EH (cell line): ENCODE data around the gene CEP57.

Source experiments
- DNase-seq: peaks from one replicate; pipeline ENCODE4 v3.0.0-alpha.2; 2015; ENCODE audit warnings: low read depth

Gene CEP57

DNA sequence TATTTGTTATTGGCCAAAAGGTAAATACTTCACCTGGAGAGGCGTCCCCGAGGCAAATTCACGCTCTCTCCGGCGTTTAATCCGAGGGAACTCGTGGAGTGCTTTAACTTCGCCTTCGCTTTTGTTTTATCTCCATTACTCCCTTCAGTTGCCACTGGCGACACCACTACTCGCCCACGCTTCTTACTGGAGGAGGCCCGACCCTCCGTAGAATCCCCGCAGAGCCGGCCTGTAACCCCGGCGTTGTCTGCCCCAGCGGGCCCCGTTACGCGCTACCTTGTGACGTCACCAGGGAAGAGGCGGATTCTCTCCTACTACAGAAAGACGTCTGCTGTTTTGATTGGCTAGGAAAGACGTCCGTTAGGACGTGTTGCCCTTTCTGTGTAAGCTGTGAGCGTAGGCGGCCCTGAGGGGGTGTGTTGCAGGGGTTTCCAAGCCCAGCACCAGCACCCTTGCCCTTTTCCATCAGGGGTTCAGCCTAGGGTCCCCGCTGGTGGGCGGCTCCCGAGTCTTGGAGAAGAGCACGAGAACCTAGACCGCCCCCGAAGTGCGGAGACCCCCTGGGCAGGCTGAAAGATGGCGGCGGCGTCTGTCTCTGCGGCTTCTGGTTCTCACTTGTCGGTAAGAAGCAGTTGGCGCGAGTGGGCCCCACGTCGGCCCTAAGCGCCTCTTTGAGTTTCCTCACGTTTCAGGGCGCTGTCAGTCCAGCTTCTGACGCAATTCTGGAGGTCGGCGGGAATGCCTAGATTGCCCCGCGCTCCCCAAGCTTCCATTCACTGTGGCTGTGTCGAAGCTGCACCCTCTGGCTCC lies at the start of gene CEP57:
Gene CEP57 (plus strand): TSS at position 376 of the 810 bp plus-strand sequence. CDS start 201 bp downstream, at position 577.
- DNase-seq: peak; percentile 98

DNA sequence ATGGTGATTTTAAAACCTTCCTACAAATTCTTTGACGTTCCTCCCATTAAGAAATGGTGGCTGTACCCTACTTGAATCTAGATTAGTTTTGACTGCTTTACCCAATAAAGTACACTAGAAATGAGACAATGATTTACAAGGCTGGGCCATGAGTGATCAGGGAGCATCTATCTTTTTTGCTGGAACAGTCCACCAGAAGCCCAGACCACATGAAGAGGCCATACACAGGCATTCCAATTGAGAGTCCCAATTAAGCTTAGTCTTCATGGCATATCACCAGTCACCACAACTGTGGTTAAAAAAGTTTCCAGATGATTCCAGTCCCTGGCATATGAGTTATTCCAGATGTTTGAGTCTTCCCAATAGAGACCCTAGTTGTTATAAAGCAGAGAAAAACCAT lies 40.2 kb upstream of the CEP57 start:
- DNase-seq: no peak

DNA sequence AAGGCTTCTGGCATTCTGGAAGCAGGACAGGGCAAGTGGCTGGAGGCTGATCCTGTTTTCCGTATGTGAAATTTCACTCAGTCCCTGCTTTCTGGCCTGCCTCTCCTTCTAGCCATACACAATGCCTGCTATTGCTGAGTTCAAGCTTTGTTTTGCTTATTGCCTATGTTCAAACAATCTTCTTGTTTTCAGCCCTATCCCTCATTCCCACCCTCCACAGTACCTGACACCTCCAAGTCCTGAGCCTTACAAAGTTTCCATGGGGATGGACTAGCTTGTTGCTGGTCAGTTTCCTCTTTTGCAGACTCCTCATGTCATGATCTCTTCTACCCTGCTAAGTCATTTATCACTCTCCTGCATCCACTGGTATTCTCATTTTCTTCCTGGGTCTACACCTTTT lies 38.8 kb upstream of the CEP57 start:
- no peak for DNase-seq

DNA sequence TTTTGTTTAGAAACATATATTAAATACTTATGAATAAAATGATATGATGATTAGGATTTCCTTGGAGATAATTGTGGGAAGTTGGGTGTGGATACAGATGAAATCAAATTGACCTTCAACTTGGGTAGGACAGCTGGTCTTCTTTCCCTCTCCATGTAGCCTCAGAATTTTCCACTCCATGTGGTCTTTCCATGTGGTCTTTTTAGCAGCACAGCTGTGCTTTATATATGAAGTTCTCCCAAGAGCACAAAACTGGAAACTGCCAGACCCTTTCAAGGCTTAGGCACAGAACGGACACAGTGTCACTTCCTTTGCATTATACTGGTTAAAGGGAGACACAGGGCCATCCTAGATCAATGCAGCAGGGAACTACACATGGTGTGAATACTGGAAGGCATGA lies 29.4 kb upstream of the CEP57 start:
- no peak for DNase-seq

DNA sequence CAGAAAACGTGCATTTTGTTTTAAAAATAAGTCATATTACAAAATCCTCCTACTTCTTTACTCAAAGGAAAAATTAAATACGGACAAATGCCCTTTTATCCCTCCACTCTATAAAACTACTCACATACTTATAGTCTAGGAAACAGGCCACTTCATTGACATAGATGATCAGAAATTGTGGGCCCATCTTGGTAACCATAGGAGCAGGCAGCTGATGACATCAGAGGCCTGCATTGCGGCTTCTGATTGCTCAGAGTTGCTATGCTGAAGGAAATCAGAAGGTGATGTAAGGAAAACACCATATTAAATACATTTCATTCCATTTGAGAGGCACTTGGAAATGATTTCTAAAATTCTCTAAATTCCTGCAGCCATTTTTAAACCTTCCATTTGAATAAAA lies 27.8 kb upstream of the CEP57 start:
- peak; percentile 4 for DNase-seq

DNA sequence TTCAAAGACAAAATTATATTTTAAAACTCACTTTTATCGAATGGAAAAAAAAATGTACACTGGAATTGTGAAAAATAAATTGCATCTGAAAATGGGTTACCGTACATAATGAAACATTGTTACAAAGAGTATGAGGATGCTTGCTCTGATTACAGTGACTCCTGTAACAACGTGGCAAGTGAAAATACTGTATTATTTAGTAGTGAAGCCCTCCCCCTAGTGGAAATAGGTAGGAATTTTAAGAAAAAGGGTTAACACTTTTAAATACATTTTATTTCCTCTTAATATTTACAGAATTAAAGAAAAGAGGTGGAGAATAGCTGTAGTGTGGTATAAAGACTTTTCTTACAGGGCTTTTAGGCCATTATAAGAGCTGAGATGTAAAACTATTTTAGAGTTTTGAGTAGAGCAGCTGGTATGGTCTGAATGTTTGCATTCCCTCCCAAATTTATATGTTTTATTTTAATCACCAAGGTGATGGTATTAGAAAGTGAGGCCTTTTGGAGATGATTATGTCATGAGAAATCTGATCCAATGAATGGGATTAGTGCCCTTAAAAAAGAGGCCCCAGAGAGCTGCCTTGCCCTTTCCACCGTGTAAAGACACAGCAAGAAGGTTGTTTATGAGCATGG lies 25.9 kb upstream of the CEP57 start:
- peak; percentile 57 for DNase-seq

DNA sequence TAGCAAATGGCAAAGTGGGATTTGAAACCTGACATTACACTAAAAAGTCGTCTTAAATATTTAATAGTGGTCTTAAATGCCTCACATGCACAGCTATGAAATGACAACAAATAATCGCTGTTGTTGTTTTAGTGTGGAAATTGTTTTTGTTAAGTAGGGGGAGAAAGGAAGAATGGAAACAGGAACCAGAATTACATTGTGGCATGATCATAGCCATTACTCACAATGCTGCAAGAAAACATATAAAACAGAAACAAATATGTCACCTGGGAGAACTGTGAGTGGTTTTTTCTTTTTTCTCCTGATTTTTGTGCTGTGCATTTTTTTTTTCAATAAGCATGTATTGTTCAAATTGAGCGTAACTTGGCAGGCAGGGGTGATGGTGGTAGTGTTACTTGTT lies 23.6 kb upstream of the CEP57 start:
- DNase-seq: no peak

DNA sequence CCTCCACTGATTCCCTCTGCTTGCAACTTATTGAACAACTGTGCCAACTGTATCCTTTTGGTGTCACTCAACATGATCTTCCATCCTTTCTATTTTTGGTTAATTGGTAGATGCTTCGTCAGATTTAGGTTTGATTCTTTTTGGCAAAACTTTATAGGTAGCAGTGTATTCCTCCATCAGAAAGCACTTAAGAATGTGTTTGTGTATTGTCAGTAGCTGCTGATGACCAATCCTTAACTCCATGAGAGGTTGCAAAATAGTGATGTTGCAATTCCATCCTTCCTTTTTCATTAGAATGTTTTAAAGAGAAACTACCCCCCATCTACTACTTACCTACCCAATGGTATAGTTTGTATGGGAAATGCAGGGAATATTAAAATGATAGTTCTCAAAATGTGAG lies 22.8 kb upstream of the CEP57 start:
- DNase-seq: peak; percentile 64

DNA sequence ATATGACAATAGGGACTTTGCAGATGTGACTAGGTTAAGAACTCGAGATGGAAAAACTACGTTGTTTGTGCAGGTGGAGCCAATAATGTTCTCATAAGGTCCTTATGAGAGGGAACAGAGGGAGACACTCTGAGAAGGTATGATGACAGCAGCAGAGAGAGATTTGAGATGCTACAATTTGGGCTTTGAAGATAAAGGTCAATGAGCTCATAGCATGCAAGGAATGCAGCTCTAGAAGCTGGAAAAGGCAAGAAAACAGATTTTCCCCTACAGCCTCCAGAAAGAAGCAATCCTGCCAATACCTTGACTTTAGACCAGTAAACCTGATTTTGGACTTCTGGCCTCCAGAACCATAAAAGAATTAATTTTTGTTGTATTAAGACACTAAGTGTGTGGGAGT lies 21.8 kb upstream of the CEP57 start:
- peak; percentile 29 for DNase-seq

DNA sequence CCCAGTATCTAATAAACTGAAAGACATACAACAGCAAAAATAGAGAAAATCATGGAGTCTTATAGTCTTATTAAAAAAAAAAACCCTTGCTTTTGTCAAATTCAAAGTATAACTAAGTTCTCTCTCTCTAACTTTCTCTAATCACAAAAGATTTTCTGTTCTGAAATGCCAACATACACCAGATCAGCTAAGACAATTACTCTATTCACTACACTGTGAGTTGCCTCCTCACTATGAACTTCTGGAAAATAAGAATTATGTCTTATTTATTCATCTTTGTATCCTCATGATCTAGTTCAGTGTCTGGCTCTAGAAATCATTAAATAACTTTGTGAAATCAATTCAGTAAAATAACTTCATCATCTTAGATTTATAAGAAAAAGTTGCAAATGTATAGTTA lies 13.4 kb upstream of the CEP57 start:
- DNase-seq: no peak

DNA sequence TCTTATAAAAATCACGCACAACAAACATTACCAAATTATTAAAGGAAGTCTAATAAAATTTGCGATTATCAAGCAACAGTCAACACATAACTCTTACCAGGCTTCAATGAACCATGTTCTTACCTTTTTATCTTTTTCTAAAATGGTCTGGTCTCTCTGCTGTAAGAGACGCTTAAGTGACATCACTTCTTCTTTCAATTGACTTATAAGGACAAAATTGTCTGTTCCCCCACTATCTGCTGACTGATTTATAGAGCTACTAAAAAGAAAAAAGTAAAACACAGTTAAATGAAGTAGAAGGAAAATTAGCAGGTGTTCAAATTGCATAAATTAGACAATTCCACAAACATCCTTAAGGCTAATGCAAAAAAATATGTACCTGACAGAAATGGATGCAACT lies 11.6 kb upstream of the CEP57 start:
- DNase-seq: no peak

DNA sequence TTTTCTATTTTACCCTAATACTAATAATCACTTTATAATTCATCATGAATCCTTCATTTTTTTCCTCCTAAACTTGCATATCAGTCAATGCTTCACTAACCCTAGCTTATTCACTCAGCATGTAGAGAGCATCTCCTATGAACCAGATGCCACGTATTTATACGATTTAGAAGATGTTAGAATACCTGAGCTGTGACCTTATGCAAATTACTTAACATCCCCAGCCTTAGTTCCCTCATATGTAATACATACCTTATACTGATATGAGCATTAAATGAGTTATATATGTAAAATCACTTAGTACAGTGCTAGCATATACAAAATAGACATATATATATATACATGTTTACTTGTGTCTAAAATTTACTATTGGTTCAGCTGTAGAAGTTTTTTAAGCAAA lies 9.8 kb upstream of the CEP57 start:
- DNase-seq: no peak

DNA sequence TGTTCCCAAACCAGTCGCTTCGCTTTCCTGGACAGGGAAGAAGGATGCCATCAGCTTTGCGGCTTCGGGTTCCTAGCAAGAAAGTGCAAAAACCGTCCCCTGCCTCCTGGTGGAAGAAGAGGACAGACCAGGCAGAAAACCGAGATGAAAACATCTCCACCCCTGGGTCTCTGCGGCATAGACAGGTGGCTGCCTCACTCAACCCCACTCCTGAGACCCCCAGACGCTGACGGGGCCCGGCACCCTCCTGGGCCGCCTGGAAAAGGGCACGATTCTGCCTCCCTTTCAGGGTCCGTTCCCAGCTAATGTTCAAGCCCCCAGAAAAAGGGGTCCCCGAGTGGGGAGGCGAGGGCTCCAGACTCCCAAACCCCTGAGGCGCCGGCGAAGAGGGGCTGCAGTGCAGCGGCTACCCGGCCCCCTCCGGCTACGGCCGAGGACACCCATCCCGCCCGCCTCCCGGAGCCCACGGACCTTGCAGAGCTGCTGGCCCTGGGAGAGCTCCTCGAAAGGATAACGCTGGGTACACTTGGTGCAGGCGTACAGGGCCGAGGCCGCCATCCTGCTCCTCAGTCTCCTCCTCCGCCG lies 1.3 kb upstream of the CEP57 start:
- peak; percentile 61 for DNase-seq

DNA sequence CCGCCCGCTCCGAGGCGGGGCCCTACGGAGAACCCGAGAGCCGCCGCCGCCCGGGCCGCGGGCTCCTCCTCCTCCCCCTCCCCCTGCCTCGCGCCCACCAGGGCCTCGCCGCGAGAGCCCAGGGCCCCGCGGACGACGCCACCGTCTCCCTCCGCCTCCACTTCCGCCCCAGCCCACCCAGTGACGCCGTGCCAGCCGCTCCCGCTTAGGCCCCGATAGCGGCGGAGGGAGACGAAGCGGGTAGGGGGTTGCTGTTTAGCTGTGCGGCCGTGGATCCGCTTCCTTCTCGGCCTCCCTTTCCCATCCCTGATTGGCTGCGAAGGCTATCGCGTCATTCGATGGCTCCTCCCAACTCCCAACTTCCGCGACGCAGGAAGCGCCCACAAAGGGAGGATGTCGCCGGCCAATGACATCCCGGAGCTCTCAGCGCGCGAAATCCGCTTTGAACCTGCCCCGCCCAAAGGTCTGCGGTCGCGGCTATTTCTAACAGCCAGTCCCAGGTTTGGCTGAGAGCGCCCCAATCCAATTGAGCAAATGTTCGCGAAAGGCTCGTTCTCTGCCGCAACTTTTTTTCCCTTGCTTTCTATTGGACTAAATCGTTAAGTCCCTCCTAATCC lies 684 bp upstream of the CEP57 start, which contains the start of gene FAM76B:
Gene FAM76B (minus strand): TSS at position 277 of the 617 bp plus-strand sequence. CDS start 304 bp downstream, outside the sequence.
- peak; percentile 99 for DNase-seq

DNA sequence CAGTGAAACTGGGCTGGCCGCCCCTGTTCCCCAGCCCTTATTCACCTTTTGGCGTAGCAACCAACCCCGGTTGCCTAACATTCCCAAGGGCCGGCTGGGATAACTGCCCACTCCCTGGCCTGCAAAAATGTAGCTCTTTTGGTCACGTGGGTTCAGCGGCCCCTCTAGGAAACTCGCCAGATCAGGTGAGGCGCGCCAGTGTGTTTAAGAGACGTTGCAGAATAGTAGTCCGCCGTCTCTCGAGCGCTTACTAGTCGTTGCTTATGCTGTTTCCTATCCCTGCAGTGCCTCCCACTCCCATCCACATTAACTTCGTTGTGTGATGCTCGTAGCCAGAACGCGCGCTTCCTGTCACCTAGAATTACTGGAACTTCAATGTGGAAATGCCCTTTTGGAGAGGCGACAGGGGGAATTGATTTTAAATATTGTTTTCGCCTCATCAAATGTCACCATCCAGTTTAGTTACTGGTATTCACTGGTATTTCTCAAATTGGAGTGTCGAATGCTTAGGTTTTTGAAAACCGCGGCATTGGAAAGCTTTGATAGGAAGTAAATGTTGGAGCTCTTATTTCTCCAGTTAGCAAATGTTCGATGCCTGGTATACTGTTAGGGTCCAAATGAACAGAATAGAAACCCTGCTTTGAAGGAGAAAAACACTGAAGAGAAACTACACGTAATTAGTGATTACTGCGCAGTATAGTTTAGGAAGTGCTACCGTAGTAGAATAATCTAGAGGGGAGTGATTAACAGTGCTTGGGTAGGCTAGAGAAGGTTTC lies 823 bp downstream of the CEP57 start:
- DNase-seq: peak; percentile 51

DNA sequence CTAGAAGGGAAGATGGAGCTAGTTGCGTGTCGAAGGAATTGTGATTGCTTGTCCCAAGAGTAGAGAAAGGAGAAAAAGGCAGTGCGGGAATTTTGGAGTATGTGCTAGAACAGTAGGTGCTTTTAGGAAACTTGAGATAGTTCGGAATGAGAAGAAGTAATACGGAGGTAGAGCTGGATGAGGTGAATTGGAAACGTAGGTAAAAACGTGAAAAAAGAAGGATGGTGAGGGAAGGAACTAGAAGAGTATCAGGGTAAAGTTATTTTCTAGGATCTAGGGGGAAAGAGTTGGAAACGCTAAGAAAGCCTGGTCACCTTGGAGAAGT lies 1.4 kb downstream of the CEP57 start:
- DNase-seq: no peak

DNA sequence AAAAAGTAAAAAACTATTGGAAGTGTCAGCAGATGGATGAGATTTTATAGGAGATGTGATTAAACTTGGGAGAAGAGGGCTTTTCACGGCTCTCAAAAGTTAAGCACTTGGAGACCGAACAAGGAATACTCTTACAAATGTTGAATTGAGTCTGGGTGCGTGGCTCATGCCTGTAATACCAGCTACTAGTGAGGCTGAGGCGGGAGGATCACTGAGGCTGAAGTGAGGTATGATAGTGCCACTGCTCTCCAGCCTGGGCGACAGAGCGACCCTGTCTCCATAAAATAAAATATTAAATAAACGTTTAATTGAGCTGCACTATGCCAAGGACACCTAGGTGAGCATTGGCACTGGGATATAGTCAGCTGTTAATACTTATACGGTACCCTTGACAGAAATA lies 1.9 kb downstream of the CEP57 start:
- no peak for DNase-seq

DNA sequence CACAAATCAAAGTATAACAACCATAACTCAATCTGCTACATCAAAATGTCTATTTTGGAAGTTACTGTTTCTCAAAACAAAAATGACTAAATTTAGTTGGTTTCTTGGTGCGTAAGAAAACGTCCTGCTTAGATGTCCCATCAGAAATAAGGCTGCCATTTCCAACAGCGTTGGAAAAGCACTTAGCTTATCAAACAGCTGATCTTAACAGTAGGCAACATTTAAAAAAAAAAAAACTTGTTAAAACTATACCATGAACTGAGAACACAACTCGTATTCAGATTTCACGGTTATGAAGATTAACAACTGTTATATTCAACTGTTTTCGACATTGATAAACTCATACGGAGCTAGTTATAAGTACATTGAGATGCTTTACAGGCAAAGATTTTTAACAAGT lies 2.4 kb downstream of the CEP57 start:
- DNase-seq: no peak

DNA sequence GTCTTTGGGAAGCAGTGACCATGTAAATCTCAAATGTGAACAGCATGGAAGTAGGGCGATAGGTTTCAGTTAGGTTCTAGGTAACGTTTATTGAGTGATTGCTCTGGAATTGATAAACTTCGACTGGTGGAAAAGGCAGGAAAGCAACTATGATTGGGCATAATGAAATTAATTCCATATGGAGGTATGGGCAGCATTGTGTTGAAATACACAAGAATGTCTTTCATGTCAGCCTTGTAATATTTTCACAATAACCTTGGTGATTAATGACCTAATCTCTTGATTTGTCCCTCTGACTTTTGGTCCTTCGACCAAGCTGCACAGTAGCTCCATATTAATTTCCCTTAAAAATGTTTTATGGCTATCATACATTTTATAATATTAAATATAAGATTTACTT lies 2.8 kb downstream of the CEP57 start:
- no peak for DNase-seq

DNA sequence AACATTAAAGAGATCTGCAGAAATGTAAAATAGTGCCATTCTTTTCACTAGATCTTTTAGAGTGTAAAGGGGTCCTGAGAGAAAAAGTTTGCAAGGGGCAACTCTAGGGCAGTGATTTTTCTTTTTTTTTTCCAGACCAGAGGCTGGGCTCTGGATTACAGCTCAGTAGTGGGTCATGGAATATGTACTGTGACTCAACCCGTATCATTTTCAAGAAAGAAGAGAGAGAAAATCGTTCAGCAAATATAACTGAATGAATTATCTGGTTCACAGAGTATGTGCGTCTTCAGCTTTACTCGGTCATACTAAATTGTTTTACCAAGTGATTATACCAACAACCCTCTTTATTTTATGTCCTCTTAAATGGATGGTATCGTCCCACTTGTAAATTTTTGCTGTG lies 3.8 kb downstream of the CEP57 start:
- no peak for DNase-seq

DNA sequence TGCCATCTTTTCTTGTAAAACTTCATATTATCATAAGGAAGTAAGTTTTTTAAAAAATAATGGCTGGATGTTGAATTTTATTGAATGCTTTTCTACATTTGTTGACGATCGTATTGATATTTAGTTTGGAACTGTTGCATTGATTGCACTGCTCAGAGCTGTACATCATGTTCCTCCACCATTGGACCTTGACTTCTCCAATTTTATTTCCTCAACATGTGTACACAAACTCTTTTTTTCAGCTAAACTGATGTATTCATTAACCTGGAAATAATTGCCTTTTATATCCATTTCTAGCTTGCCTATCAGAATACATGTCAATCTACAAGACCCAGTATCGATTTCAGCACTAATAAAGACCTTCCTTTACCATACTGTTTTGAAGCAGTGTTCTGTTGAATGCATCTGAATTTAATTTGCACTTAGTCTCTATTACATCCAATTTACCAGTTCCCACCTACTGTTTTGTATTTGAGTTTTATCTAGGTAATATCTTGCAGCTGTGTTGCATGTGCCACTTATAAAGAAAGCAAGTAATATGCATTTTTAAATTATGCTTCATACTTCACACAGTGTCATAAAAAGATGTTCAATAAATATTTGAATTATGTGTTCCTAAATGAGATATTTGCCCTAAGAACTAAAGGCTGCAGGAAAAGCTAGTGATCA lies 5.5 kb downstream of the CEP57 start:
- no peak for DNase-seq

DNA sequence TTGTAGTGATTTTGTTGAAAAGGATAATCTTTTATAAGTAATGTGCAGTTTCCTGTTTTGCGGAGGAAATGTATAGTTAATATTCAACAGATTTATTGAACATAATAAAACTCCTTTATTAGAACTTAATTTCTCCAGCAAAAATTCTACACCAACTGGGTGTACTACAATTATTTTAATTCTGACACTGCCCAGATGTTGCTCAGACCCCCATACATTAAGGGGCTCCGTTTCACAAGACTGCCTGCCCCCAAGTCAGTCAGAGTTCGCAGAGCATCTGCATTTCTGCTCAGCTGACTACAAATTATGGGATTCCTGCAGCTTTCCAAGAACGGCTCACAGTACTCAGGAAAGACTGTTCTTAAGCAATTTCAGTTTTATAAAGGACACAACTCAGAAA lies 6.2 kb downstream of the CEP57 start:
- DNase-seq: no peak
